Left lung (tissue), 14 donors: Measurements from ENCODE around the gene NDEL1. TPM values are rescaled to one million over a fixed set of nuclear protein-coding genes. Genes with fewer than 3 reads are reported as not detected.
A peak's percentile ranks its signal among the peaks of the same experiment; 100 is the strongest.

Source experiments
- ATAC-seq: fragments of 200-7000 bp; cut with Tn5 transposase; one replicate; pipeline ENCODE4 v1.9.1; 2020; ENCODE audit warnings: moderate library complexity
- DNase-seq, 4 donors: peaks; one replicate each; pipeline ENCODE4 v3.0.0-alpha.2; 2013 to 2020
- H3K27ac ChIP-seq, 2 donors: fragments of 200-600 bp; sonication (generic) in 1 of 2; one replicate each; pipeline versions ENCODE4 v1.5.0 to v1.8.0; 2020 to 2021
- H3K27me3 ChIP-seq, 2 donors: fragments of 200-600 bp; sonication (generic) in 1 of 2; one replicate each; pipeline versions ENCODE4 v1.5.0 to v1.8.0; 2020 to 2021
- H3K36me3 ChIP-seq, 2 donors: fragments of 200-600 bp; sonication (generic) in 1 of 2; one replicate each; pipeline versions ENCODE4 v1.5.0 to v1.8.0; 2020 to 2021
- H3K4me1 ChIP-seq, 2 donors: fragments of 200-600 bp; one replicate each; pipeline ENCODE4 v1.8.0; 2021
- H3K4me3 ChIP-seq, 2 donors: fragments of 200-600 bp; sonication (generic) in 1 of 2; one replicate each; pipeline versions ENCODE4 v1.5.0 to v1.8.0; 2020 to 2021; ENCODE audit warnings: mild to moderate bottlenecking in 1 of 2
- H3K9me3 ChIP-seq, 2 donors: fragments of 200-600 bp; sonication (generic) in 1 of 2; one replicate each; pipeline versions ENCODE4 v1.5.0 to v1.8.0; 2020 to 2021
- CTCF ChIP-seq, 2 donors: fragments of 200-600 bp; sonication (generic) in 1 of 2; IDR thresholded peaks; one replicate each; pipeline versions ENCODE4 v1.5.0 to v1.8.0; 2021; ENCODE audit warnings: antibody characterized with exemption in 2 of 2
- intact Hi-C, 2 donors: fragments of 100-400 bp; cut with DNase I; formaldehyde crosslinking; loops; one replicate each; pipeline versions ENCODE4 v1.11.2 to v1.14.2; 2022
- long read RNA-seq, 12 donors: library from polyadenylated mRNA in 2 of 12; unstranded in 2 of 12; transcript quantifications; one replicate each; pipeline ENCODE4 v2.0.0 and lab custom pipeline, GENCODE V29; 2019 to 2026
- polyA plus RNA-seq, 6 donors: library from polyadenylated mRNA; unstranded; fragments of 120-200 nt; gene quantifications; one replicate each; pipeline ENCODE4 v1.2.1, GENCODE V29; 2013; ENCODE audit not compliant: insufficient read length in 6 of 6
- total RNA-seq, 2 donors: library from RNA; stranded (reverse); fragmentation: NEBNext Ultra II Directional; extraction: Animal tissue kit (Norgen Biotek cat#: 25700); gene quantifications; one replicate each; pipeline ENCODE4 v1.2.1, GENCODE V29; 2021
- donor health status: DM: no; HTN: yes; CAD: no.
- donor health status: DM: no; HTN: no; CAD: no.

Gene NDEL1
- total RNA-seq (10 to 100 TPM; 57.7 to 66.0 TPM), polyA plus RNA-seq (10 to 100 TPM; 60.8 to 84.1 (median 71.5) TPM)
- long read RNA-seq, donor 1, transcript NDEL1-204 (1 exons, 3,927 nt): major isoform, 17 of 179 reads
- long read RNA-seq, donor 1, partial matches to known transcripts: 152 of 179 reads
- long read RNA-seq, donor 1, other reads (novel, unspliced or antisense): 0 of 179 reads
- long read RNA-seq, donor 2, transcript NDEL1-204 (1 exons, 3,927 nt): major isoform, 12 of 24 reads
- long read RNA-seq, donor 2, transcript NDEL1-201 (9 exons, 2,372 nt): minor isoform, 5 of 24 reads
- long read RNA-seq, donor 2, partial matches to known transcripts: 0 of 24 reads
- long read RNA-seq, donor 2, other reads (novel, unspliced or antisense): 0 of 24 reads
- long read RNA-seq, donor 3, transcript NDEL1-204 (1 exons, 3,927 nt): major isoform, 15 of 23 reads
- long read RNA-seq, donor 3, partial matches to known transcripts: 0 of 23 reads
- long read RNA-seq, donor 3, other reads (novel, unspliced or antisense): 0 of 23 reads
- long read RNA-seq, donor 4, transcript NDEL1-201 (9 exons, 2,372 nt): major isoform, 6 of 14 reads
- long read RNA-seq, donor 4, partial matches to known transcripts: 1 of 14 reads
- long read RNA-seq, donor 4, other reads (novel, unspliced or antisense): 3 of 14 reads
- long read RNA-seq, donor 5, transcript NDEL1-204 (1 exons, 3,927 nt): major isoform, 17 of 22 reads
- long read RNA-seq, donor 5, transcript NDEL1-203 (10 exons, 1,858 nt): minor isoform, 5 of 22 reads
- long read RNA-seq, donor 5, partial matches to known transcripts: 0 of 22 reads
- long read RNA-seq, donor 5, other reads (novel, unspliced or antisense): 0 of 22 reads
- long read RNA-seq, donor 6, transcript NDEL1-204 (1 exons, 3,927 nt): major isoform, 22 of 61 reads
- long read RNA-seq, donor 6, transcript NDEL1-201 (9 exons, 2,372 nt): minor isoform, 7 of 61 reads
- long read RNA-seq, donor 6, partial matches to known transcripts: 29 of 61 reads
- long read RNA-seq, donor 6, other reads (novel, unspliced or antisense): 0 of 61 reads
- long read RNA-seq, donor 7, transcript NDEL1-204 (1 exons, 3,927 nt): major isoform, 7 of 15 reads
- long read RNA-seq, donor 7, partial matches to known transcripts: 0 of 15 reads
- long read RNA-seq, donor 7, other reads (novel, unspliced or antisense): 0 of 15 reads
- long read RNA-seq, donor 8, transcript NDEL1-204 (1 exons, 3,927 nt): major isoform, 9 of 23 reads
- long read RNA-seq, donor 8, transcript NDEL1-201 (9 exons, 2,372 nt): minor isoform, 7 of 23 reads
- long read RNA-seq, donor 8, partial matches to known transcripts: 5 of 23 reads
- long read RNA-seq, donor 8, other reads (novel, unspliced or antisense): 0 of 23 reads
- long read RNA-seq, donor 9: 0 reads
- long read RNA-seq, donor 10, partial matches to known transcripts: 1 of 5 reads
- long read RNA-seq, donor 10, other reads (novel, unspliced or antisense): 0 of 5 reads
- long read RNA-seq, donor 11: 0 reads
- long read RNA-seq, donor 12, transcript NDEL1-204 (1 exons, 3,927 nt): major isoform, 15 of 135 reads
- long read RNA-seq, donor 12, partial matches to known transcripts: 113 of 135 reads
- long read RNA-seq, donor 12, other reads (novel, unspliced or antisense): 0 of 135 reads

- H3K9me3 ChIP-seq: no peaks in the 10 kb centered on the region
- TF ChIP-seq CTCF (IDR thresholded peaks at IDR 0.05): no peak
- H3K4me3 ChIP-seq: peak within 1 kb of the TSS; percentile 75 to 96
- H3K27ac ChIP-seq: peak within 1 kb of the TSS; percentile 98 to 100
- no peaks in the 10 kb centered on the region for H3K27me3 ChIP-seq
- intact Hi-C loops: no loop called here
- H3K36me3 ChIP-seq: peaks cover 0 to 23% of the 10 kb centered on the region in 2 donors
- DNase-seq (peak; percentile 97 to 100 (median 100)), ATAC-seq (peak; percentile 96)
- H3K4me1 ChIP-seq: peaks cover 5 to 28% of the 10 kb centered on the region in 2 donors
Observed at GRCh38 chr17:8435245-8436168, at the start of gene NDEL1. NDEL1 (plus strand) TSS chr17:8435884; CDS start chr17:8444272, 8,388 bp downstream.

GRCh38 chr17:8386841-8387240 lies 48.8 kb upstream of the NDEL1 start:
- ATAC-seq: no peak
- intact Hi-C loops: no loop called here
- H3K27ac ChIP-seq: no peak overlapping the region
- no peak for DNase-seq
- H3K4me3 ChIP-seq: no peak overlapping the region
- H3K9me3 ChIP-seq: no peaks in the 10 kb centered on the region
- no peak for TF ChIP-seq CTCF (IDR thresholded peaks at IDR 0.05)
- H3K4me1 ChIP-seq: peaks cover 13 to 28% of the 10 kb centered on the region in 2 donors
- peaks cover 0 to 3% of the 10 kb centered on the region in 2 donors for H3K36me3 ChIP-seq
- no peaks in the 10 kb centered on the region for H3K27me3 ChIP-seq

DNA sequence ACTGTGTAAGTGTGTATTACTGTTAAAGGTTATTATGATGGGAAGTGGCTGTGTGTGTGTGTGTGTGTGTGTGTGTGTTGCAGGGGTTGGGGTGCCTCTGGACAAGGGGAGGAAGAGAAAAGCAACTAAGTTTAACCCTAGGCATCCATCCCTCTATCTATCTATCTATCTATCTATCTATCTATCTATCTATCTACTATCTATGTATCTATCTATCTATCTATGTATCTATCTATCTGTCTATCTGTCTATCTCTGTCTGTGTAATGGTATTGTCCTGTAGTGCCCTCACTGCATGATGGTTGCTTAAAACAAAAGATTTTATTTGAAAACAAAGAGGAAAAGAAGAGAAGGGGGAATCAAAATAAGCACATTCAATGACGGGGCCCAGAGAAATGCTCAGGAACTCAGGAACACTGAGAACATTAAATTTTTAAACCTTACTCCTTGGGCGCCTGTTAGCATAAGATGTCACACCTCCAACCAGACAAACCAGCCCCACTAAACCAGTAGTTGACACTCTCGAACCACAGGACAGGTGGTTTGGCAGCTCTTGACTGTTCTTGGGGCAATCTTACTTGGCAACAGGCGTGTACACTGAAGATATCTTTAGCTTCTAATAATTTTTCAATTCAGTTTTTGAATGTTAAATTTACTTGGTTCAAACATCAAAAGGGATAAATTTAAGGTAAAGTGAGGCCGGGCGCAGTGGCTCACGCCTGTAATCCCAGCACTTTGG lies 47.6 kb upstream of the NDEL1 start:
- Histone ChIP-seq H3K9me3 (no peaks in the 10 kb centered on the region), H3K36me3 (no peaks in the 10 kb centered on the region), H3K27me3 (peaks cover 0 to 10% of the 10 kb centered on the region in 2 donors), H3K4me1 (peaks cover 9 to 22% of the 10 kb centered on the region in 2 donors), H3K27ac (no peak overlapping the region), H3K4me3 (no peak overlapping the region)
- no peak for ATAC-seq
- no peak for DNase-seq
- TF ChIP-seq CTCF (IDR thresholded peaks at IDR 0.05): no peak
- intact Hi-C loops: no loop called here
